Prostate gland (tissue), 2 donors: ENCODE data around the gene IL12A. TPM values are rescaled to one million over a fixed set of nuclear protein-coding genes. Genes with fewer than 3 reads are reported as not detected.

Experiments
- DNase-seq: peaks from one replicate; pipeline ENCODE4 v3.0.0-alpha.2; 2019; ENCODE audit warnings: low spot score
- H3K27ac ChIP-seq, 2 donors: fragments of 200-600 bp; sonication (generic); 2 replicates each; pipeline ENCODE4 v1.5.1; 2017 to 2019
- H3K27me3 ChIP-seq: fragments of 200-600 bp; sonication (generic); replicated peaks from 2 replicates; pipeline ENCODE4 v1.5.1; 2019; ENCODE audit not compliant: insufficient read depth
- H3K36me3 ChIP-seq, 2 donors: fragments of 200-600 bp; sonication (generic); 1 replicate in 1 of 2; 2 replicates in 1 of 2; pipeline versions ENCODE4 v1.5.1 to v1.8.1; 2017 to 2019
- H3K4me1 ChIP-seq: fragments of 200-600 bp; sonication (generic); replicated peaks from 2 replicates; pipeline ENCODE4 v1.5.1; 2019
- H3K4me3 ChIP-seq, 2 donors: fragments of 200-600 bp; sonication (generic); 2 replicates each; pipeline ENCODE4 v1.5.1; 2017 to 2019
- H3K9me3 ChIP-seq: fragments of 200-600 bp; sonication (generic); 2 replicates; pipeline ENCODE4 v1.5.1; 2017
- POLR2A ChIP-seq: fragments of 450-650 bp; IDR thresholded peaks from one replicate; pipeline ENCODE4 v1.6.1; 2016; ENCODE audit warnings: antibody characterized with exemption, mild to moderate bottlenecking
- POLR2AphosphoS5 ChIP-seq: sonication (generic); formaldehyde crosslinking; IDR thresholded peaks from one replicate; pipeline ENCODE4 v1.6.1; 2017; ENCODE audit warnings: antibody characterized with exemption
- WGBS: methylation state at CpG from one replicate; pipeline ENCODE4 v1.1.5; 2018; 5-methylcytosine and 5-hydroxymethylcytosine counted together
- intact Hi-C: fragments of 100-400 bp; cut with DNase I; formaldehyde crosslinking; loops from one replicate; pipeline ENCODE4 v1.14.2; 2022
- total RNA-seq, 2 donors: library from RNA; depleted of rRNA; stranded (reverse); fragments of >200 nt; gene quantifications; one replicate each; pipeline ENCODE4 v1.1.0, GENCODE V29; 2016
- TF ChIP-seq, protein P1 (sequence below), 4 experiments: fragments of 200-600 bp in 2 of 4; fragments of 450-650 bp in 2 of 4; sonication (generic) in 2 of 4; IDR thresholded peaks; 1 replicate in 3 of 4; 2 replicates in 1 of 4; pipeline ENCODE4 v1.5.1; 2016 to 2019; ENCODE audit warnings: antibody characterized with exemption in 4 of 4, mild to moderate bottlenecking in 2 of 4, moderate library complexity in 2 of 4

IL12A gene
- total RNA-seq, 2 donors from 2014 or later: 1.3 TPM

DNA sequence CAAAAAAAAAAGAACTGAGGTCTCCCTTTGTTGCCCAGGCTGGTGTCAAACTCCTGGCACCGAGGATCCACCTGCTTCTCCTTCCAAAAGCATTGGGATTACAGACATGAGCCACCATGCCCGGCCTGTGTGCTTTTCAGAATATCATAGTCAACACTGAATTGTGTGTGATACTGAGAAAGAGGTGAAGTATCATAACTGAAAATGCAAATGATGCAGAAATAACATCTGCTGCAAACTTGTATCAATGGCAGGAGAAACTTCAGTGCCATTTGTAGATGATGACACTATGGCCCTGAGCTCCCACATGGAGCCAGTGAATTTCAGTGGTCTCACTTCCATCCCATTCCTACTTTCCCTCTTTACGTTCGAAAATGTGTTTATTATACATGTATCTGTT, 21.9 kb downstream of the IL12A start:
- Histone ChIP-seq H3K36me3 (no peaks in the 10 kb centered on the region), H3K27me3 (no peaks in the 10 kb centered on the region), H3K27ac (no peak overlapping the region), H3K4me1 (no peaks in the 10 kb centered on the region), H3K9me3 (no peaks in the 10 kb centered on the region), H3K4me3 (no peak overlapping the region)
- TF ChIP-seq, protein P1, sequence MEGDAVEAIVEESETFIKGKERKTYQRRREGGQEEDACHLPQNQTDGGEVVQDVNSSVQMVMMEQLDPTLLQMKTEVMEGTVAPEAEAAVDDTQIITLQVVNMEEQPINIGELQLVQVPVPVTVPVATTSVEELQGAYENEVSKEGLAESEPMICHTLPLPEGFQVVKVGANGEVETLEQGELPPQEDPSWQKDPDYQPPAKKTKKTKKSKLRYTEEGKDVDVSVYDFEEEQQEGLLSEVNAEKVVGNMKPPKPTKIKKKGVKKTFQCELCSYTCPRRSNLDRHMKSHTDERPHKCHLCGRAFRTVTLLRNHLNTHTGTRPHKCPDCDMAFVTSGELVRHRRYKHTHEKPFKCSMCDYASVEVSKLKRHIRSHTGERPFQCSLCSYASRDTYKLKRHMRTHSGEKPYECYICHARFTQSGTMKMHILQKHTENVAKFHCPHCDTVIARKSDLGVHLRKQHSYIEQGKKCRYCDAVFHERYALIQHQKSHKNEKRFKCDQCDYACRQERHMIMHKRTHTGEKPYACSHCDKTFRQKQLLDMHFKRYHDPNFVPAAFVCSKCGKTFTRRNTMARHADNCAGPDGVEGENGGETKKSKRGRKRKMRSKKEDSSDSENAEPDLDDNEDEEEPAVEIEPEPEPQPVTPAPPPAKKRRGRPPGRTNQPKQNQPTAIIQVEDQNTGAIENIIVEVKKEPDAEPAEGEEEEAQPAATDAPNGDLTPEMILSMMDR (IDR thresholded peaks at IDR 0.05): no peak
- TF ChIP-seq POLR2A: no peak
- TF ChIP-seq POLR2AphosphoS5: no peak
- intact Hi-C loops: no loop called here
- DNase-seq: no peak
- 97% methylated on average over 4 of the region's 4 CpGs for WGBS

DNA sequence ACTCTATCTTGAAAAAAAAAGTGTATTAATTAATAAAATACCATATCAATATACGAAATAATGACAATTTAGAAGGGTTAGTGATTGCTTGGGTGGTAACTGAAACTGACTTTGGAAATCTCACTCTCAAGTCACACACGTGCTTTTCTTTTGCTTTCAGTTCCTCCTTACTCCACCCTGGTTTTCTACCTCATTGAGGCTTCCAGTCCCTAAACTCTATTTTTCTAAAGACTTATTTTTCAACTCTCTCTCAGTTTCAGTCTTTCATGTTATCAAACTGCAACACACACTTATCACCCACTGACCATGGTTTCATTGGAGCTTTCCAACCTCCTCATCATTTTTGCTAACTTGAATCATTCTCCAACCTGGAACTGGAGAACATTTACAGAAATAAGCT, 23.5 kb downstream of the IL12A start:
- no peak for TF ChIP-seq POLR2A
- no peak for TF ChIP-seq POLR2AphosphoS5
- TF ChIP-seq, protein P1 (IDR thresholded peaks at IDR 0.05): no peak
- H3K4me3 ChIP-seq: no peak overlapping the region
- H3K27ac ChIP-seq: no peak overlapping the region
- intact Hi-C loops: no loop called here
- no peaks in the 10 kb centered on the region for H3K27me3 ChIP-seq
- no peak for DNase-seq
- no peaks in the 10 kb centered on the region for H3K4me1 ChIP-seq
- H3K36me3 ChIP-seq: no peaks in the 10 kb centered on the region
- WGBS: 74% methylated on average over 2 of the region's 2 CpGs
- no peaks in the 10 kb centered on the region for H3K9me3 ChIP-seq

GRCh38 chr3:160016972-160017371, 28.3 kb downstream of the IL12A start:
- no peak overlapping the region for H3K4me3 ChIP-seq
- no peak for DNase-seq
- H3K4me1 ChIP-seq: no peaks in the 10 kb centered on the region
- H3K27me3 ChIP-seq: no peaks in the 10 kb centered on the region
- no peak overlapping the region for H3K27ac ChIP-seq
- 64% methylated on average over 1 of the region's 1 CpG for WGBS
- no peaks in the 10 kb centered on the region for H3K36me3 ChIP-seq
- TF ChIP-seq, protein P1 (IDR thresholded peaks at IDR 0.05): no peak
- no peak for TF ChIP-seq POLR2A
- no peak for TF ChIP-seq POLR2AphosphoS5
- intact Hi-C loops: no loop called here
- no peaks in the 10 kb centered on the region for H3K9me3 ChIP-seq

GRCh38 chr3:160018959-160019358, 30.3 kb downstream of the IL12A start:
- 28% methylated on average over 5 of the region's 5 CpGs for WGBS
- no peak for DNase-seq

DNA sequence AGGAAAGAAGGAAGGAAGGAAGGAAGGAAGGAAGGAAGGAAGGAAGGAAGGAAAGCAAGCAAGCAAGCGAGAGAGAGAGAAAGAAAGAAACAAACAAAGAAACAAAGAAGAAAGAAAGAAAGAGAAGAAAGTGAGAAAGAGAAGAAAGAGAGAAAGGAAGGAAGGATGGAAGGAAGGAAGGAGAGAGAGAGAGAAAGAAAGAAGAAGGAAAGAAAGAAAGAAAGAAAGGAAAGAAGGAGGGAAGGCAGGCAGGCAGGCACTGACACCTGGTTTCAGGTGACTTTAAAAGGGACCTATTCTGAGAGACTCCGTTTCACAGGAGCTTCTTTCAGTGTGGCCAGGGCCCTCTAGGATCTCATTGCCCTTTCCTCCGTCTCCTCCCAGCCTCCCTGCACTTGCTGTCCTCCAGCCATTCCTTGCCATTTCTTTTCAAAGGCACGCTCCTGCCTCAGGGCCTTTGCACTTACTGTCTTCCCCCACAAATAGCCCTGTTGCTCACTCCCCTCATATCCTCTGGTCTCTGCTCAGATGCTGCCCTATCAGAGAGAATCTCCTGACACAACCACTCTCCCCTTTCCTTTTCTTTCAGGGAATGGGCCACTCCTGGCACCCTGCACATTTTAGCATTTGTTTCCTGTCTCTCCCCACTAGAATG, 31.5 kb downstream of the IL12A start:
- Histone ChIP-seq H3K27ac (no peak overlapping the region), H3K4me1 (no peaks in the 10 kb centered on the region), H3K4me3 (no peak overlapping the region), H3K9me3 (no peaks in the 10 kb centered on the region), H3K27me3 (no peaks in the 10 kb centered on the region), H3K36me3 (no peaks in the 10 kb centered on the region)
- no peak for DNase-seq
- no peak for TF ChIP-seq POLR2AphosphoS5
- TF ChIP-seq POLR2A: no peak
- TF ChIP-seq, protein P1 (IDR thresholded peaks at IDR 0.05): no peak
- intact Hi-C loops: no loop called here
- 90% methylated on average over 4 of the region's 4 CpGs for WGBS

More at GRCh38 chr3:160018959-160019358, 30.3 kb downstream of the IL12A start:
- Histone ChIP-seq H3K9me3 (no peaks in the 10 kb centered on the region), H3K4me3 (no peak overlapping the region), H3K27me3 (no peaks in the 10 kb centered on the region), H3K4me1 (no peaks in the 10 kb centered on the region), H3K36me3 (no peaks in the 10 kb centered on the region), H3K27ac (no peak overlapping the region)
- TF ChIP-seq POLR2A (no peak), POLR2AphosphoS5 (no peak)
- intact Hi-C loops: no loop called here
